ENCODE data around the gene POLD4.

Gene POLD4

GRCh38 chr11:67390947-67391303 lies 37.6 kb upstream of the POLD4 start:
- H3K36me3 ChIP-seq (ENCODE audit: control insufficient read depth, insufficient read depth, low read length): peaks cover 9% of the 10 kb centered on the region
- DNase-seq (ENCODE audit: extremely low read depth, insufficient read length): no peak
- H3K27me3 ChIP-seq (replicated peaks; ENCODE audit: control insufficient read depth, insufficient read depth, low read length): no peaks in the 10 kb centered on the region
- TF ChIP-seq, protein P1, sequence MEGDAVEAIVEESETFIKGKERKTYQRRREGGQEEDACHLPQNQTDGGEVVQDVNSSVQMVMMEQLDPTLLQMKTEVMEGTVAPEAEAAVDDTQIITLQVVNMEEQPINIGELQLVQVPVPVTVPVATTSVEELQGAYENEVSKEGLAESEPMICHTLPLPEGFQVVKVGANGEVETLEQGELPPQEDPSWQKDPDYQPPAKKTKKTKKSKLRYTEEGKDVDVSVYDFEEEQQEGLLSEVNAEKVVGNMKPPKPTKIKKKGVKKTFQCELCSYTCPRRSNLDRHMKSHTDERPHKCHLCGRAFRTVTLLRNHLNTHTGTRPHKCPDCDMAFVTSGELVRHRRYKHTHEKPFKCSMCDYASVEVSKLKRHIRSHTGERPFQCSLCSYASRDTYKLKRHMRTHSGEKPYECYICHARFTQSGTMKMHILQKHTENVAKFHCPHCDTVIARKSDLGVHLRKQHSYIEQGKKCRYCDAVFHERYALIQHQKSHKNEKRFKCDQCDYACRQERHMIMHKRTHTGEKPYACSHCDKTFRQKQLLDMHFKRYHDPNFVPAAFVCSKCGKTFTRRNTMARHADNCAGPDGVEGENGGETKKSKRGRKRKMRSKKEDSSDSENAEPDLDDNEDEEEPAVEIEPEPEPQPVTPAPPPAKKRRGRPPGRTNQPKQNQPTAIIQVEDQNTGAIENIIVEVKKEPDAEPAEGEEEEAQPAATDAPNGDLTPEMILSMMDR (IDR thresholded peaks at IDR 0.05; ENCODE audit: insufficient read depth, low read length, poor library complexity, severe bottlenecking): no peak
- peak overlapping the region; percentile 98 for H3K4me3 ChIP-seq (replicated peaks; ENCODE audit: low read depth, low read length)

GRCh38 chr11:67389477-67389876 lies 36.1 kb upstream of the POLD4 start:
- DNase-seq (ENCODE audit: extremely low read depth, insufficient read length): no peak
- TF ChIP-seq, protein P1 (IDR thresholded peaks at IDR 0.05; ENCODE audit: insufficient read depth, low read length, poor library complexity, severe bottlenecking): peak; percentile 63
- H3K4me3 ChIP-seq (replicated peaks; ENCODE audit: low read depth, low read length): no peak overlapping the region
- peaks cover 2% of the 10 kb centered on the region; the same call in 1 of the 2 replicates for H3K36me3 ChIP-seq (ENCODE audit: control insufficient read depth, insufficient read depth, low read length)
- H3K27me3 ChIP-seq (replicated peaks; ENCODE audit: control insufficient read depth, insufficient read depth, low read length): no peaks in the 10 kb centered on the region

- TF ChIP-seq, protein P1 (IDR thresholded peaks at IDR 0.05; ENCODE audit: insufficient read depth, low read length, poor library complexity, severe bottlenecking): no peak
- Histone ChIP-seq H3K27me3 (replicated peaks; ENCODE audit: control insufficient read depth, insufficient read depth, low read length) (no peaks in the 10 kb centered on the region), H3K4me3 (replicated peaks; ENCODE audit: low read depth, low read length) (no peak overlapping the region), H3K36me3 (ENCODE audit: control insufficient read depth, insufficient read depth, low read length) (no peaks in the 10 kb centered on the region)
- DNase-seq (ENCODE audit: extremely low read depth, insufficient read length): no peak
These were observed 34.2 kb upstream of the POLD4 start for GRCh38 chr11:67387518-67387917.

DNA sequence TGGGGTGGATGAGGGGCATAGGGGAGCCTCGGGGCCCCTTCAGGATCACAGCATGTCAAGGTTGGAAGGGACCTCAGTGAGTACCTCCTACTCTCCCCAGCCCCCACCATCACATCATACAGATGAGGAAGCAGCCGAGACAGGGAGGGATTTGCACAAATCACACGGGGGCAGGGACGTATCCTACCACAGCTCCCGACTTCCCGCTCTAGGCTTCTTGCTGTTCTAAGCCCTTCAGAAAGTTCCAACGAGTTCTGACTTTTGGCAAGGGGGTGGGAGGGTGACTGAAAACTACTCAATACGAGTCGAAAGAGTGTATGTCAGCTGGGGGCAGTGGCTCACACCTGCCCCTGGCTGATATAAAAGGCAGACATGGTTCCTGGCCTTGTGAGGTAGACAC lies 33.7 kb upstream of the POLD4 start:
- no peaks in the 10 kb centered on the region for H3K36me3 ChIP-seq (ENCODE audit: control insufficient read depth, insufficient read depth, low read length)
- no peaks in the 10 kb centered on the region for H3K27me3 ChIP-seq (replicated peaks; ENCODE audit: control insufficient read depth, insufficient read depth, low read length)
- no peak for DNase-seq (ENCODE audit: extremely low read depth, insufficient read length)
- no peak overlapping the region for H3K4me3 ChIP-seq (replicated peaks; ENCODE audit: low read depth, low read length)
- TF ChIP-seq, protein P1 (IDR thresholded peaks at IDR 0.05; ENCODE audit: insufficient read depth, low read length, poor library complexity, severe bottlenecking): no peak

DNA sequence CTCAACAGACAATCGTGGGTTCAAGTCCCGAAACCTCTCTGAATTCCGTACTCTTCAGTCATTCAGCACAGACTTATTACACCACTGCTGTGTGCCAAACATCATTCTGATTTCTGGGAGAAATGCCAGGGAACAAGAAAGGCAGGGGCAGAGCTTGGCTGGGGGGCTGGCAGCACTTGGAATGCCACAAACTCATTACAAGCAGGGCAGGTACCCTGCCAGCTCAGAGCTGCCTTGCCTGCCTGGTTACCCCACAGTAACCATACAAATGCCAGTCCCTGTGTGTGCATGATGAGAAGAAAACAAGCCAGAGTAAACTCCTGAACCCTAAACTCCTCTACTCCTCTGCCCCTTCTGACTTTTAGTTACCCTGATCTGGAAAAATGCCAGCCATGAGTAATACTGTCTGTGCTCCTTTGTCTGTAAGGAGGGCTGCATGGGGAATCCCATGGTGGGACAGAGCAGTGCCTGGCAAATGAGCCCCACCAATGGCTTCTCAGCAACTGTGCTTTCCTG lies 31.6 kb upstream of the POLD4 start:
- H3K36me3 ChIP-seq (ENCODE audit: control insufficient read depth, insufficient read depth, low read length): no peaks in the 10 kb centered on the region
- no peak for DNase-seq (ENCODE audit: extremely low read depth, insufficient read length)
- TF ChIP-seq, protein P1 (IDR thresholded peaks at IDR 0.05; ENCODE audit: insufficient read depth, low read length, poor library complexity, severe bottlenecking): no peak
- no peak overlapping the region for H3K4me3 ChIP-seq (replicated peaks; ENCODE audit: low read depth, low read length)
- H3K27me3 ChIP-seq (replicated peaks; ENCODE audit: control insufficient read depth, insufficient read depth, low read length): no peaks in the 10 kb centered on the region
